GM10266 (cell line): ENCODE data around the gene TMOD2.

Source experiments
- DNase-seq: peaks from one replicate; pipeline ENCODE4 v3.0.0; 2012; ENCODE audit errors: extremely low spot score
- CTCF ChIP-seq: IDR thresholded peaks from 2 replicates; pipeline ENCODE4 v1.5.1; 2012; ENCODE audit warnings: mild to moderate bottlenecking, low read depth; ENCODE audit not compliant: control insufficient read depth, insufficient read depth; ENCODE audit errors: missing control alignments

The TMOD2 gene

GRCh38 chr15:51861557-51862359 is 110.4 kb downstream of the TMOD2 start:
- no peak for DNase-seq

GRCh38 chr15:51863131-51863530 is 111.7 kb downstream of the TMOD2 start:
- TF ChIP-seq CTCF: no peak
- DNase-seq: no peak

More at GRCh38 chr15:51861557-51862359, 110.4 kb downstream of the TMOD2 start:
- TF ChIP-seq CTCF: no peak

GRCh38 chr15:51864408-51865056 is 113.1 kb downstream of the TMOD2 start:
- TF ChIP-seq CTCF: no peak
- no peak for DNase-seq

- TF ChIP-seq CTCF: no peak
- DNase-seq: no peak
Measured at GRCh38 chr15:51865317-51865716, 113.9 kb downstream of the TMOD2 start.
